T-helper 1 cell treated with Interleukin-12 subunit alpha and Interleukin-12 subunit beta and Interleukin-4 antibody, amounts not matched to agents 30 ng/mL and 1 ng/mL, for 36 hours (primary cell): ENCODE data around the gene GET4. TPM values are rescaled to one million over a fixed set of nuclear protein-coding genes. Genes with fewer than 3 reads are reported as not detected.

Experiments used
- intact Hi-C: fragments of 100-400 bp; cut with micrococcal nuclease; formaldehyde crosslinking; loops from one replicate; pipeline ENCODE4 v1.15.1; 2024
- total RNA-seq: library from RNA; stranded (reverse); gene quantifications from 2 replicates; pipeline ENCODE4 v1.2.3, GENCODE V29; 2022

Gene GET4
- total RNA-seq, 1 donor from 2014 or later: 33.7 TPM

DNA sequence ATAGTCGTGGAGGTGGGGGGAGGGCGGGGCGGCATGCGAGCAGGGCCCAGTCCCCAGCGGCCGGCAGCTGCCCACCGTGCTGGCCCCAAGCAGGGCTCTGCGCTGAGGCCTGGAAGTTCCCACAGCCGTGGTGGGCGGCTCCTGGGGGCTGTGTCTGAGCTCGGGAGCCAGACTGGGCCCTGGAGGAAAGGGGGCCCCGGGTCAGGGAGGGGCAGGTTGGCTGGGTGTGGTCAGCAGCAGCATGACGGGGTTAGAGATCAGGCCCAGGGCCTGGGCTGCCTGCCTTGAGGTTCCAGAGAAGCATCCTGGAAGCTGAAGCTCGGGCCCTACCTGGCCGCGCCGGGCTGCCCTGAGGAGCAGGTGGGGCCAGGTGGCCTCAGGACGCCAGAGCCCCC is 22.1 kb downstream of the GET4 start:
- intact Hi-C loops: no loop called here

DNA sequence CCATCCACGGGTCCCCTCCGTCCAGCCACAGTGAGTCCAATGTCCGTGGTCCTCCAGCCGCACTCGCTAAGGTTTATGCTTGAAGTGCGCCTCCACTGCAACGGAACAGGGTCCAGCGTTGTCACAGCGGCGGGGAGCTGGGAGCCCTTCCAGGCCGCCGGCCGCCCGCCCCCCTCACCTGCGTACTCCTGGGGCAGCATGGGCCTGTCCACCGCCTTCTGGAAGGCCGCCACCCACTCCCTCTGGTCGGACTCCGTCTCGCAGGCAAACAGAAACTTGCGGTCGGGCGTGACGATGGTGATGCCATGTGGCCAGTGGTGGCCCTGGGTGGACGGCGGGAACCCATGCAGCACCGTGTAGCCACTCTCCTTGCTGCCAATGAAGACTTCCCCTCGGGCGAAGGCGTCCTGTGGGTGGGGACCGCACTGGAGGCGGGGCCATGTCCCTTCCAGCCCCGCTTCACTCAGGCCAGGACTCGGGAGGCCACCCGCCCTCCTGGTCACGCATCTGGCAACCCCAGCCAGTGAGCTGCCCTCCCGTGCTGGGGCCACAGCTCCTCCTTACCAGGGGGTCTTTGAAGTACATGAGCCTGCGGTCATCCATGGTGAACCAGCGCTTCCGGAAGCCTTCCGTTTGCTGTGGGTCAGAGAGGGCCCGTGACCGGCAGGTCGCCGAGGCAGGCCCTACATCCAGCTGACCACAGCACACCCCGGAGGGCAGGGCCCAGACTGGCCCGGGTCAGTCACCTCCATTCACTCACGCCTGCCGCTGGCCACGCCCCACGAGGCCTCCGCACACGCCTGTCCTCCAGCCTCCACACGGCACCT is 22.7 kb downstream of the GET4 start:
- intact Hi-C loops: no loop called here

DNA sequence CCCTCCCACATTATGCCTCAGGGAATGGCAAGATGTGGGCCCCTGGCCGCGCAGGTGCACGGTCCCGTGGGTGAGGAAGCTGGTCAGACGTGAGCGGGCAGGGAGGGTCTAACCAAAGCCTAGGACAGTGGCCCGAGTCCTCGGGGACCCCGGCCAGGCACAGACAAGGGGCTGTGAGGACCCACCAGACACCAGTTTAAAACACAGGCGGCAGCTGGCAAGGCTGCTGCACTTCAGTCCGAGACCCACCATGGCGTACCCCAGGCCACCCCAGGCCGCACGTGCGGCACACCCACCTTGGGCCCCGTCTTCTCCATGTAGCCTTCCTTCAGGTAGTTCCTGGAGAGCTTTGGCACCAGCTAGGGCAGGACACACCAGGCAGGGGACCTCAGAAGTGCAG is 23.5 kb downstream of the GET4 start:
- intact Hi-C loops: loop anchor here (2.0 kb wide), 2 partner anchors 23 to 75 kb away; partner anchors contain the start of gene COX19

DNA sequence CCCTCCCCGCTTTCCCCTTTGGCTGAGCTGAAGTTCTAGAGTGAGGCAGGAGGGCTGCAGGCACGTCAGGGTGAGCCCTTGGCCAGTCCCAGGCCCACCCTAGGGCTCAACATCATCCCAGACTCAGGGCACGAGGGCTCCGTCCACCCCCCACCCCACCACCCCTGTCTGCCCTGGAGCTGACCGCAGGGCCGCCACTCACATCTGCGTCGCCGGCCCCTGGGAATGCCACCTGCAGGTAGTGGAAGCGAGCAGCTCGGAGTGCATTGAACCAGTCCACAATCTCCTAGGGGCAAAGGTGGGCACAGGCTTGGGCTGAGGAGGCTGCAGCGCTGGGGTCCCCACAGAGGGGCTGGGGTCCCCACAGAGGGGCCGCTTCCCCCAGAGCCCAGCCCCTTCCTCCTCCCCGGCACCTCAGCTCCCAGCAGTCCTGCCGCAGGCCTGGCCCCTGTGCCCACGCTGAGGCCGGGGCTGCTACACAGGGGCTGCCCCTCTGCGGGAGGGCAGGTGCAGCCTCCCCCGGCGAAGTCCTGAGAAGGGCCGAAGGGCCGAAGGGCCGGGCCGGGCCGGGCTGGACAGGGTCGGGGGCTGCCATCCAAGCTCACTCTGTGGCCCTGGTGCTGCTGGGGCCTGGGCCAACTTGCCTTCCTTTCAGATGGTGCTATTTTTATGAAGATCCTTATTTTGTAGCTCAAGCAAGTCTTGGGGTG is 24.1 kb downstream of the GET4 start:
- intact Hi-C loops: loop anchor here (2.0 kb wide), 2 partner anchors 22 to 74 kb away; partner anchors contain the start of gene COX19

DNA sequence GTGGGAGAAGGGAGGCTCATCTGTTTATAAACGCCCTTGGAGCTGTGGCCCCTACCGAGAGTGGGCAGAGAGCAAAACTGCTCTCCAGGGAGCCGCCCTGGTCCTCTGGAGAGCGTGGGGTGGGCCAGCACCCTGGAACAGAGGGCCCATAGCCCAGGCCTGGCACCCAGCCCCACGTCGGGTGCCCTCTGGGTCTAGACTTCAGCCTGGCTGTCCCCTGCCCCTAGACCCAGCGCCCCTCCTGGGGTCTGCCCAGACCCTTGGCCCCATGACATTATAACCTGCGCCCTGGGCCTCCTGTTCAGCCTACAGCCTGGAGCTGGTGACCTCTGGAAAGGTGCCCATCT is 24.7 kb downstream of the GET4 start:
- intact Hi-C loops: loop anchor here (2.0 kb wide), 2 partner anchors 22 to 74 kb away; partner anchors contain the start of gene COX19

DNA sequence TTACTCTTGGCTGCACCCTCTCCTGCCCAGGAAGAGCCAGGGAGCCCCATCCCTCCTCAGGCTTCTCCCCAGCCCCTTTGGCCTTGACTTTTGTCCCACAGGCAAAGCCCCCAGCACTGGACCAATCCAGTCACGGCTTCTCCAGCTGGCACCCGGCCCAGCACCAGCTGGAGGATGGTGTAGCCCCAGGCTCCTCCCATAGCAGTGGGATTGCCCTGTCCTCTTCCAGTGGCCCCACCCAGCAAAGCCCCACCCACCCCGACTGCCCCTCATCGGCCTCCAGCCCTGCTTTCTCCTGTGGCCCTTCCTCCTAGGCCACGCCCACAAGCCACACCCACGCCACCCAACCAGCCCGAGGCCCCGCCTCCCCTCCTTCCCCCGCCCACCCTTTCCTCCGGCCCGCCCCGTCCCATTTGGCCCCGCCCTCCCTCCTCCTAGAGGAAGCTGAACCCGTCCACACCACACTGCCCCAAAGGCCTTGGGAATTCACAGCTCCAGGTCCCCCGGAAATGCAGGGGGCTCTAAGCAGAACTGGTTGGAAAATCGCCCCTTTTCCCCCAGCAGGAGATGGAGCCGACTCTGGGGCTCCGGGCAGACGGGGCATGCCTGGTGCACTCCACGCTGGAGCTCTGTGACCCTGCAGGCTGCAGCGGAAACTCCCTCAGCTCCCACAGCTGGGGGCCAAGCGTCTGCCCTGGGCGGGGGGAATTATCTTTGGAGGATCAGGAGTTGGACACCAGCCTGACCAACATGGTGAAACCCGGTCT is 25.2 kb downstream of the GET4 start:
- intact Hi-C loops: loop anchor here (2.0 kb wide), 2 partner anchors 21 to 73 kb away; partner anchors contain the start of gene COX19

DNA sequence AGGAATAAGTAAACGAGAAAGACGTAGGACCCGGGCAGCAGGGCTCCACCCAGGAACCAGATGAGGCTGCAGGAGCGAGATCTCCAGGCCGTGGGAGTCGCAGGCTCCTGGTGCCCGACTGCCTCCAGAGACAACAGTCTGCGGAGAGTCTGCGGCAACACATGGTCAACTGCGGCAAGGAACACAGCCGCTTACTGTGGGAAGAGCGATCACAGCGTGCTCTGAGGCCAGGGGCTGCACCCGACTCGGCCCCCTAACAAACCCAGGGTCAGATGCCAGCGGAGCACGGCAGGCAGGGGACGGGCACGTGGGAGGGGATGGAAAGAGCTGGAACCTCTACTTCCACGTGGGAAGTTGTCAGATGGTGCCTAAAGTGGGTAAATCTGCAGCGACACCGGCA is 26.6 kb downstream of the GET4 start:
- intact Hi-C loops: no loop called here

DNA sequence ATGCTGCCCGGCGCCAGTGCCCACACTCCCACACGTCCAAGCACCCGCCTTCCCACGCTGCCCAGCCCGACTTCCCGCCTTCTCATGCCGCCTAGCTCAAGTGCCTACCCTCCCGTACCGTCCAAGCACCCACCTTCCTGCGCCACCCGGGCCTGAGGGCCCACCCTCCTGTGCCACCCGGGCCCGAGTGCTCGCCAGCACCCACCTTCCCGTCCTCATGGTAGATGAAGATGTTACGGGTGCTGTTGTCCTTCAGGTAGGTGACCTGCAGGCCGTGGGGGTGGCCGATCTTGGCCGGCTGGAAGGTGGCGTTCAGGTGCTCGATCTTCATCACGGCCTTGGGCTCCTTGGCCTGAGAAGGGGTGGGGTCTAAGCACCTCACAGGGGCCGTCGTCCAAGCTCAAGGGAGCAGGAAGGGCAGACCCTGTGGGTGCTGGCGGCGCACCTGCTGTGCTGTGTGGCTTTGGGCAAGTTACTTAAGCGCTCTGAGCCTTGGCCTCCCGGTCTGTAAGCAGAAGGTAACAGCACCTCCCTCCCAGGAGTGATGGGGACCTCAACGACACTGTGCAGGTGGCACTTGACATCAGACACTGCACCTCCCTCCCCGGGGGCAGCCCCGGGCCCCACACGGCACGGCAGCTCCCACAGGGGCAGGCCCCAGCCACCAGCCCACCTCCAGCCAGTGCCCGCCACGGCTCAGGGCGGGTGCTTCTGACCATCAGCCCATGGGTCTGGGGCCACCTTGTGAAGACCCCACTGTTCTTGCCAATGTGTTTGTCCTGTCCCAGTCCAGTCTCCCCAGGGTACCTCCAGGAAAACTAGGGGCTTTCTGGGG is 27.8 kb downstream of the GET4 start:
- intact Hi-C loops: no loop called here

DNA sequence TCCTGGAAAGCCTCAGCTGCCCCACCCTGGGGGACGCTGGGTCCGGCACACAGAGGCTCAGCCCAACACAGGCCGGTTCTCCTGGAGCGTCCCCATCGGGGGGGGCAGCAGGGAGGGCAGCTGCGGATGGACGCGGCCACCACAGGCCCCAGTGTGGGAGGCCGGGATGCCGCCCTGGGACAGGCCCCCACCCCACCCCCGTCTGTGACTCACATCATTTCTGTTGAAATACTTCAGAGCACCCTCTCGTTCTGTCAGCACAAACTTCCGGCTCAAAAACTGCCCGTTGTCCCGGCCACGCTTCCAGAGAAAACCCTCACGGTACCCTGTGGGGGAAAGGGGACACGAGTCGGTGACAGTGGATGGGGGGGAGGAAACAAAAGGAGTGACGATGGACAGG is 28.5 kb downstream of the GET4 start:
- intact Hi-C loops: no loop called here

DNA sequence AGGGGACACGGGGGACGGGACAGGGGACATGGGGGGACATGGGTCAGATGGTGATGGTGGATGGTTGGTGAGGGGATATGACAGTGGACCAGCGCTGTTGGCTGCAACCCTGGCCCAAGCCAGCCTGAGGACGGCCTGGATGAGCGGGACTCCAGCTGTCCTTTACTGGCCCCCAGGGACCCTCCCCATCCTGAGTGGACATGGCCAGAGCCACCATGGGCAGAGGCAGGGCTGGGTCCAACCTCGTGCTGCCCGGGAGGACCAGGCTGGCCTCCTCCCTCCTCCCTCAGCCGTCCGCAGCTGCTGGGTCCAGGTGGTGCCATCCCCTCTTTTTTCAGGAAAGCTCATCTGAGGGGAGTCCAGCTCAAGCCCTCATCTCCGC is 30.4 kb downstream of the GET4 start:
- intact Hi-C loops: no loop called here

DNA sequence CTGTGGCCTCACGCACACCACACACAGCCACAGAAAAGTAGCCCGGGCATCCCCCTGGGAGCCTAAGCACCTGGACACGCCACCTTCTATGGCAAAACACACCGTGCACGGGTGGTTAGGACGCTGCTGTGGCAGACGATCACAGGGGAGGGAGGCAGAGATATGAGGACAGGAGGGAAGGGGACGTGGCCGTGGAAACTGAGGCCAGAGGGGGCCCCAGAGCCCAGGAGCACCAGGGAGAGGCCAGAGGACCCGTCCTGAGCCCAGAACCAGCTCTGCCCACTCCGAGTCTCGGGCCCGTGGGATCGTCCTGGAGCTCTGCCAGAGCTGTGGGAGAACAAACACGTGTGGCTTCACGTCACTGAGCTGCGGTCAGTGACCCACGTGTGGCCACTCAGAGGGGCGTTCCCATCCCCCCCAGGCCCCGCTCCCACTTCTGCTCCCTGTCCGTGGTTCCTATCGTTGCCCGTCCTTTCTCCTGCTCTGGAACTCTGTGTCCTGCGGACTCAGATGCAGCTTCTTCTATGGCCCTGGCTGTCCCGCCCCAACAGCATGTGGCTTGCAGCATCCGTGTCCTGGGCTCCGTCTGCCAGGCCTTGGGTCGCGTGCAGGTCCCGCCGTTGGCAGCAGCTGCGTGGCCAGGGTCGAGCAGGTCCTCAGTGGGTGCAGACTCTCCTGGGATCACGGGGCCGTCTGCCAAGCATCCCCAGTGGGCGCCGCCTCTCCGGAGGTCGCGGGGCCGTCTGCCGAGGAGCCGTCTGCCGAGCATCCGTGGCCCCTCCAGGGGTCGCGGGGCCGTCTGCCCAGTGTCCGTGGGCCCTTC is 31.0 kb downstream of the GET4 start:
- intact Hi-C loops: no loop called here

DNA sequence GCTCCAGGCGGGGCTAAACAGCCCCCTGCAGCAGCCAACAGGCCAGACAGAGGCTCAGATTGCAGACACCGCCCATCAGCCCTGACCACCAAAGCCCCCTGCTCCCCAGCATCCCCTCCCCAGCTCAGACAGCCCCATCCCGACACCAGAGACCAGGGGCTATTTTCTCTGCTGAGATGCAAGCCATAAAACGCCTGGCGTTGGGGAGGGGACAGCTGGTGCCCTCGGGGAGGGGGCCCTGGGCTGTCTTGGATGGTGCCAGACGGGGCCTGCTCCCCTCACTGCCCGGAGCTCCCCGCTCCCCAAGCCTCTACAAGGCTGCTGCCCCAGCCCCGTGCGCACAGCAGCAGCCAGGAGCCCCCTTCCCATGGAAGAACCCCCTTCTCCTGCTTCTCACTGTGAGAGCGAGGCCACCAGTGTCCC is 31.8 kb downstream of the GET4 start:
- intact Hi-C loops: loop anchor here (1.0 to 2.0 kb wide), 3 partner anchors 47 to 157 kb away; no protein-coding TSS in a partner anchor

DNA sequence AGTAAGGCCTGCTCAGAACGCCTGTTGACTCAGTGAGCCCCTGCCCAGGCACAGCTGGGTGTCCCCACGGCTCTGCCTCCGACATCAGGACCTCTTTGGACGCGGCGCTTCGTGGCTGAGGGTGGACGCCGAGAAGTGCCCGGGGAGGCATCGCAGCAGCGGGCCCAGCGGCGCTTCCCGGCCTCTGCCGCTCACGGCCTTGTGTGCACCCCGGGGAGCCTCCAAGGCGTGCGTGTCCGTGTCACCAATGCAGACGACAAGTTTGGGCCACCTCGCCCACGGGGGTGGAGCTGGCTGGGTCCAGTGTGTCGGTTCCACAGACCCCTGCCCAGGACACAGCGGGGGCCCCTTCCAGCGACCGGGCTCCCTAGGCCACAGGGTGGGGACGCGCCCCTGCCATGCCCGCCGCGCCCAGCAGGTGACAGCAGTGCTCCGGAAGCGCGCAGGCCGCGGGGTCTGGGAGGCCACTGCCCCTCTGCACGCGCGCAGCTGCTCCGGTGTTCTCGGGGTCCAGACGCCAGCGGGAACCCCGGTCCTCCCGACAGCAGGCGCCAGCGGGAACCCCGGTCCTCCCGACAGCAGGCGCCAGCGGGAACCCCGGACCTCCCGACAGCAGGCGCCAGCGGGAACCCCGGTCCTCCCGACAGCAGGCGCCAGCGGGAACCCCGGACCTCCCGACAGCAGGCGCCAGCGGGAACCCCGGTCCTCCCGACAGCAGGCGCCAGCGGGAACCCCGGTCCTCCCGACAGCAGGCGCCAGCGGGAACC is 32.4 kb downstream of the GET4 start:
- intact Hi-C loops: loop anchor here (1.0 to 2.0 kb wide), 3 partner anchors 47 to 156 kb away; no protein-coding TSS in a partner anchor

DNA sequence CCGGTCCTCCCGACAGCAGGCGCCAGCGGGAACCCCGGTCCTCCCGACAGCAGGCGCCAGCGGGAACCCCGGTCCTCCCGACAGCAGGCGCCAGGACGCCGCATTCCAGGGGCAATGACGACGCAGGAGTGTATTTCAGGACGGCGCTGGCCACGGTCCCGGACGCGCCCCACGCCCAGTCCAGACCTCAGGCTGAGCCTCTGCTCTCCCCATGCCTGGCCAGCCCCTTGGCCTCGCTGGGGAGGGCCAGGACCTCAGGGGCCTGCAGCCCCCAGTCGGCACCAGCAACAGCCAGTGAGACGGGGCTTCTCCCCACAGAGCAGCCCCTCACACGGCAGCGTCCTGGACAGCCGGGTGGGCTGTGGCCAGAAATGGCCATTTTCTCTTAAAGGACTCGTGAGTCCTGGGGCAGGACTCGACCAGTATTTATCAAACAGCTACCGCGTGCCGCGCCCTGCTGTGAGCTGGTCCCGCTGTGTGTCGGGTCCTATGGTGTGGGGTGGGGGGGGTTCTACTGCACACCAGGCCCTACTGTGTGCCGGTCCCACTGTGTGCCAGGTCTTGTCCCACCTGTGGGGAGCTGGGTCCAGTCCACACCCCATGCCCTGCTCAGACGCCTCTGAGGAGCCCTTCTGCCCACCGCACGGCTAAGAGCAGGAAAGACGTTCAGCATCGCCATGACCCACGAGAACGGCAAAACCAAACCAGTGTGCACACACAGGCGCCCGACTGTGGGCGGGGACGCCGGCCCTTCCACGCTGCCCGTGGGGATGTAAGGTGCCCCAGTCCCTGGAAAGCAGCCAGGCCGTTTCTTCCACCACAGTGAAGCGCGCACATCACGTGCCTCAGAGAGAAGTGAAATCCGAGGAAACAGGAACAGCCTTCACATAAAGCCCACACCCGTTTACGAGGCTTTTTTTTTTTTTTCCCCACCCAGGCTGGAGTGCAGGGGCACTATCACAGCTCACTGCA is 33.3 kb downstream of the GET4 start:
- intact Hi-C loops: loop anchor here (2.0 kb wide), 1 partner anchor 155 kb away; no protein-coding TSS in a partner anchor

DNA sequence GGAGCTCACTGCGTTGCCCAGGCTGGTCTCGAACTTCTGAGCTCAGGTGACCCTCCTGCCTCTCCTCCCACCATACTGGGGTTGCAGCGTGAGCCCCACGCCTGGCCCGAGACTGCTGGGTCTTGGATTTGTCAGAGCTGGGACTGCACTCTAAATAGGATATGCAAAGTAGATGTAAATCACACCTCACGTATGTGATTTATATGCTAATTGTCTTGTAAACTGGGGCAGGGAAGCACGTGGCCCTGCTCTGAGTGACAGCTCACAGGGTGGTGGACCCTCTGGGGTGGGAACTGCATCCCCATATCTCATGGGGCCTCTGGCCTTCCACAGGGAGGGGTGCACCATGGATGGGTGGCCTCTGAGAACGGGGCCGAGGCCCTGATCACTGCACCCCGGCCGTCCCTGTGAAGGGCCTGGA is 34.1 kb downstream of the GET4 start:
- intact Hi-C loops: no loop called here

DNA sequence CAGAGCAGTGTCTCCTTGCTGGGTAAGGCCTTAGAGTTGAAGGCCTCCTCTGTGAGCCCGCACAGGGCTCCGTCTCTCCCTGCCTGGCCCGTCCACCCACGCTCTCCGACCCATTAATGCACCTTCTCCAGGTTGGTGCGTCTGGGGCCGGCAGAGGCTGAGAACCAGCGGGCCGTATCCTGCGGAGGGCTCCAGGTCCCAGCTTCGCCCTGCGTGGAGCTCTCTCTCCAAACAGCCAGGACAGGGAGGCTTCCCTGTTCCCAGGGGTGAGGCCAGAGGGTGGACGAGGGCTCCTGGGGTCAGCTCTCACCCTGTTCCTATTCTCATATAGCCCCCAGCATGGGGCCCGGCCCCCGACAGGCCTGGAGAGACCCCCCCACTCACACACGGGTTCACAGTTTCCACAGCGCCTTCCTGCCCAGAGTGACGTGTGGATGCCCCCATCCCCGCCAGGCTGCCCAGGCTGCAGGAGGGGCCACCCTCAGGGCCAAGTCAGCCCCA is 34.6 kb downstream of the GET4 start:
- intact Hi-C loops: no loop called here

DNA sequence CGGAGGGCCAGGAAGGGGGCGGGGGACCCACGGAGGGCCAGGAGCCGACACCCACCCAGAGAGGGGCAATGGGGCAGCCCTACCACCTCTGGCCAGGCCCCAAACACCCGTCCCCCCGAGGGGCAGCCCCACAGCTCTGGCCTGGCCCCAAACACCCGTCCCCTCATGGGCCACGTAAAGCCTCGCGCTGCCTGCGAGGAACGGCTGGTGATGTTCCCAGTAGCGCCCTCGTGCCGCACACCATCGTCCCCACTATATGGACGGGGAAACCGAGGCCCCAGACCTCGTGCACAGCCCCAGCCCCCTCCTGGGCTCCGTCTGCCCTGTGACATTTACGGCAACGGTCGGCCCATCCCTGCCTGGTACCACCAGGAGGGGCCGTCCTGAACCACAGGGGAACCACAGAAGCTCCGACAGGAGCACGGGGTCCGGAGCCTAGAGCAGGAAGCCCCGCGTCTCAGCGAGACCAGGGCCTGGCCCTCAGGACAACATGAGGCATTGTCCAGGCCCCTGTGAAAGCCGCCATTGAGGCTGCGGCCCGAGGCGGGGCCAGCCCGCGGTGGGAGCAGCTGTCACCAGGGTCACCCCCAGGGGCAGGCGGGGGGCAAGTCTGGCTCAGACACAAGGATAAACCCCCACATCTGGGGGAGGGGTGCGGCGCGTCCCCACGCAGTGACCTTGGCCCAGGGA is 35.6 kb downstream of the GET4 start:
- intact Hi-C loops: no loop called here
